ENCODE measurements around the gene PPFIA4. TPM values are rescaled to one million over a fixed set of nuclear protein-coding genes. Genes with fewer than 3 reads are reported as not detected.

Gene PPFIA4
- total RNA-seq, 1 donor from 2014 or later = 6.4 TPM

GRCh38 chr1:203097001-203097400 lies 70.7 kb downstream of the PPFIA4 start:
- intact Hi-C loops (cut with micrococcal nuclease) = no loop called here

- intact Hi-C loops (cut with micrococcal nuclease) = no loop called here
These were observed 72.2 kb downstream of the PPFIA4 start for GRCh38 chr1:203098445-203098844.

GRCh38 chr1:203098914-203099520 lies 72.7 kb downstream of the PPFIA4 start:
- intact Hi-C loops (cut with micrococcal nuclease) = no loop called here

GRCh38 chr1:203099805-203100515 lies 73.7 kb downstream of the PPFIA4 start:
- intact Hi-C loops (cut with micrococcal nuclease) = no loop called here

GRCh38 chr1:203100516-203100869 lies 74.2 kb downstream of the PPFIA4 start:
- intact Hi-C loops (cut with micrococcal nuclease) = no loop called here

- intact Hi-C loops (cut with micrococcal nuclease) = no loop called here
These were observed 75.7 kb downstream of the PPFIA4 start for GRCh38 chr1:203101813-203102634.

GRCh38 chr1:203103216-203103615 lies 76.9 kb downstream of the PPFIA4 start:
- intact Hi-C loops (cut with micrococcal nuclease) = no loop called here

- intact Hi-C loops (cut with micrococcal nuclease) = no loop called here
These were observed 77.7 kb downstream of the PPFIA4 start for GRCh38 chr1:203103829-203104495.

GRCh38 chr1:203104789-203105390 lies 78.6 kb downstream of the PPFIA4 start:
- intact Hi-C loops (cut with micrococcal nuclease) = no loop called here

GRCh38 chr1:203112475-203112874 lies 86.2 kb downstream of the PPFIA4 start:
- intact Hi-C loops (cut with micrococcal nuclease) = no loop called here

GRCh38 chr1:203113308-203113707 lies 87.0 kb downstream of the PPFIA4 start:
- intact Hi-C loops (cut with micrococcal nuclease) = no loop called here

GRCh38 chr1:203114202-203114601 lies 87.9 kb downstream of the PPFIA4 start:
- intact Hi-C loops (cut with micrococcal nuclease) = no loop called here

- intact Hi-C loops (cut with micrococcal nuclease) = no loop called here
These were observed 90.0 kb downstream of the PPFIA4 start for GRCh38 chr1:203116091-203116820.

GRCh38 chr1:203117611-203118575 lies 91.6 kb downstream of the PPFIA4 start:
- intact Hi-C loops (cut with micrococcal nuclease) = loop anchor here (1.0 kb wide), 1 partner anchor 98 kb away; no protein-coding TSS in a partner anchor

- intact Hi-C loops (cut with micrococcal nuclease) = no loop called here
These were observed 94.2 kb downstream of the PPFIA4 start for GRCh38 chr1:203120325-203121153.

GRCh38 chr1:203121186-203122015 lies 95.1 kb downstream of the PPFIA4 start:
- intact Hi-C loops (cut with micrococcal nuclease) = no loop called here

- intact Hi-C loops (cut with micrococcal nuclease) = no loop called here
These were observed 95.9 kb downstream of the PPFIA4 start for GRCh38 chr1:203122159-203122558.

- intact Hi-C loops (cut with micrococcal nuclease) = no loop called here
These were observed 97.7 kb downstream of the PPFIA4 start for GRCh38 chr1:203124011-203124410.
